ENCODE results near the gene MTG2. TPM values are rescaled to one million over a fixed set of nuclear protein-coding genes. Genes with fewer than 3 reads are reported as not detected.

Gene MTG2
- total and polyA plus RNA-seq, 2 of the 8 experiments (the other 6 are each of a cell fraction or from before 2014, with no cell fraction given), result 14.4 to 22.8 TPM

DNA sequence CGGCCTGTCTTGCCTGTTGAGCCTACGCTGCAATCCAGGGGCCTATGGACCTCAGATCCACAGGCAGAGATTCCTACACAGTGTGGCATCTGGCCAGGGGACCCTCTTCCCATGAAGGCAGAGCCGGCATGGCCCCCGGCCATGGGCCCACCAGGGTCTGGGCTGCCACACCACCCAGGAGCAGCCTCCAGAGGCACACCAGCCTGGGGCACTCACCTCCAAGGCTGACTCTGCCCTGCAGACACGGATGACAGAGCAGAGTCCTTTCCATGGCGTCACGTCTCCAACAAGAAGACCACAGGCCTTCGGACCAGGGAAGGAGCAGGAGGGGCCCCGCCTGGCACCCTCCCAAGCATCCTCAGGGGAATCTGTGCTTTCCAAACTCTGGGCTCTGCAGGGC, 40.7 kb downstream of the MTG2 start (continued):
- TF ChIP-seq, protein P1, sequence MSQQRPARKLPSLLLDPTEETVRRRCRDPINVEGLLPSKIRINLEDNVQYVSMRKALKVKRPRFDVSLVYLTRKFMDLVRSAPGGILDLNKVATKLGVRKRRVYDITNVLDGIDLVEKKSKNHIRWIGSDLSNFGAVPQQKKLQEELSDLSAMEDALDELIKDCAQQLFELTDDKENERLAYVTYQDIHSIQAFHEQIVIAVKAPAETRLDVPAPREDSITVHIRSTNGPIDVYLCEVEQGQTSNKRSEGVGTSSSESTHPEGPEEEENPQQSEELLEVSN (IDR thresholded peaks at IDR 0.05), result no peak
- TF ChIP-seq EZH2 (IDR thresholded peaks at IDR 0.05; ENCODE audit: low read depth, low read length, severe bottlenecking) (no peak), TEAD4 (IDR thresholded peaks at IDR 0.05; ENCODE audit: low read depth, low read length) (no peak)
